DLD1 (cell line): Measurements from ENCODE around the gene MBP.

ENCODE experiments used
- in situ Hi-C: cut with HindIII; loops from 2 replicates; pipeline ENCODE4 v1.10.0; 2017; ENCODE audit warnings: low sequenced_read_pairs

MBP gene

DNA sequence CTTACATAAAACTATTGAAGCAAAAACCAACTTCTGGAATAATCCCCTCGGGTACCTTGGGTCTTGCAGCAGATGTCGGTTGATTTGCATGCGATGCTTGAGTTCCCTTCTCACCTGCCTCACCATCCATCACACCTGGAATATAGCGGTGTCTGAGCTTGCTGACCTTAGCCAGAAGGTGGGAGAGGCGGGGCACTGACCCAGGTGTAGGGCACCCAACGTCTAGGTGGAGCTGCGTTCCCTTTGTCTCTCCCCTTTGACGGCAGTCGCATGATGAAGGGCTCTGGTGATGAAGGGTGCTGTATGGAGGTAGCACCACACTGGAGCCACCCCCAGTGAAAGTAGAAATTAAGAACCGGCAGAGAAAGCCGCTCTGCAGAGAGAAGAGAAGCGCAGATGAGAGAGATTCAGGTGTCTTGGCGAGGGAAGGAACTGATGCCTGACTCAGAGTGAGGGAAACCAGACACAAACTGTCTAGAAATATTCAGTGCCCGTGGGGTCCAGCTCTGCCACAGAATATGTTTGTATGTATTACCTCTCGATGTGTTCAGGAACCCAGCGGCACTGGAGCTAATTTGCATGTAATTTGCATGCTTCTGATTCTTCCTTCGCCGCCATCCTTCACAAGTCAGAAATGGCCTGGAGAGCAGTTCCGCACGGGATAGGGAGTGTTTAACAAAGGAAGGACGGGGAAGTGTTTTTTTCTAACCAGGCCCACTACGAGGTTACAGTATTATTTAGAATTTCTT lies 19.4 kb upstream of the MBP start:
- in situ Hi-C loops, result no loop called here

DNA sequence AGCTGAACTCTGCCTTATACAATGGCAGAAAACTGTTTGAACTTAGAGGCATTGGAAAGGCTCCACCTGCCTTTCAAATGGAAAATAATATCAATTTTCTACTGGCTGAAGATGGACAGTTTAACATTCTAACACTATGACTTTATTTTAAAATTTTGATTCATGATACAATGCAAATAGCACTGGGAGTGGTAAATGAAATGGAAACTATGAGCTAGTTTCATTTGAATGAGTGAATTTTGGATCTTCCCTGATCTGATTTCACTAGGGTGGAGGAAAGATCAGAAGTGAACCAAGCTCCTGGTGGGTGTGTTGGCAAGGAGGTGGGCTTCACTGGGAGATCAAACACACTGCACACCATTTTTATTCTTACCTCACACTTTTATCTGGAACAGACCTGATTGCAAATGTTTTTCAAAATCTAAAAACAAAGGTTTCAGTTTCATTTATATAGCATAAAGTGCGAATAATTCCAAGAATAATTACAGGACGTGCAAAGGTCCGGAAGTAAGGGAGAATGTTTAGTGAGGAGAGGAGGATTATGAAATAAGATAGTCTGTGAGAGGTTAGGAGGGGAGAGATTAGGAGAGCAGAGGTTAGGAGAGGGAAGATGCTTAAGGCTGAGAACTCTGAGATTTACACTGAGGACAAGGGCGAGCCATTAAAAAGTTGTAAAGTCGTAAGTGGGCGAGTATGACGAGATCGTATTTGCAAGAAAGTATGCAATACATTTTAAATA lies 18.6 kb upstream of the MBP start:
- in situ Hi-C loops, result no loop called here

DNA sequence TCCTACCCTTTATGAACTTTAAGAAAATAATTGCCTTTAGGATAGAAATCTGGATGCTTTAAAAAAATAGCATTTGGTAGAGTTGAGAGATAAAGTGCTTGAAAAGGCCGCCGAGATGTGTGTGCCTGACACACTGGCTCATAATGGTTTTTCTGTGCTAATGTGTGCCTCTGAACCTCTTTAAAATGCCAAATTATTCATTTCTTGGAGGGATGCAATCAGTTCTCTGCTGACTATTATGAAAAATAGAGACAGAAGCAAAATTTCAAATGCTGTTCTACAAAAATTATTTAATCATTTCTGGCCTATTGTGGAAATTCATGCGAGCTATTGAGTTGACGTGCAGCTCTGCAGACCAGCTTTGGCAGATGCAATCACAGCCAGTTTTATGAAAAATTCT lies 18.0 kb upstream of the MBP start:
- in situ Hi-C loops, result no loop called here

DNA sequence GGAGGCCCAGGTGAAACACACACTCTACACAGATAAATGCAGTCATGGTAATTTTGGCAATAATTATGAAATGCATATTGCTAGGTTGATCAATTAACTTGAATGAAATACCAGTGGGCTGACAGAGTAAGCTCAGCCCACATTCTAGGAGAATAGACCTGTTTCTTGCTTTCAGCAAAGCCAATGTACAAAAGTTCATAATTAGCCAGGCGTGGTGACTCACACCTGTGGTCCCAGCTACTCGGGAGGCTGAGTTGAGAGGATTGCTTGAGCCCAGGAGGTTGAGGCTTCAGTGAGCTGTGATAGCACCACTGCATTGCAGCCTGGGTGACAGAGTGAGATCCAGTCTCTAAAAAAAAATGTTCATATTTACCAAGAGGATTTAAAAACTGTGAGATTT lies 15.7 kb upstream of the MBP start:
- in situ Hi-C loops, result no loop called here

DNA sequence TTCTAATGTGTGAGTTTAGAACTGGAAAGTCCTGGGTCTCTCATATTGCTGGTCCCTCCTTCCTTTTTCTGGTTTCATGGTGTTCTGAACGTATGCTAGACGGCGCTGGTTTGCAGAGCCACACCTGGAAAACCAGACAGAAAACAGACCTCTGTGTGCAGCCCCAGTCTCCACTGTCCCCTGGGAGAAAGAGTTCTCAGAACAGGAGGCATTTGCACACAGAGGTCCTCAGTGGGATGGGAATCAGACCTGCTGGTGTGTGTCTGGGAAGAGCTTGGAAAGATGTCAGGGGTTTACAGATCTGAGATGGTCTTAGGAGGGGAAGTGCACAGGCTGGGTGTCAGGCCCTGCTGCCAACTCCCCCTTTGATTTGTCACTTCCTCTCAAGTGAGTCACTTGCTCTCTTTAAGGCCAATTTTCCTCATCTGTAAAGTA lies 14.9 kb upstream of the MBP start:
- in situ Hi-C loops, result no loop called here

DNA sequence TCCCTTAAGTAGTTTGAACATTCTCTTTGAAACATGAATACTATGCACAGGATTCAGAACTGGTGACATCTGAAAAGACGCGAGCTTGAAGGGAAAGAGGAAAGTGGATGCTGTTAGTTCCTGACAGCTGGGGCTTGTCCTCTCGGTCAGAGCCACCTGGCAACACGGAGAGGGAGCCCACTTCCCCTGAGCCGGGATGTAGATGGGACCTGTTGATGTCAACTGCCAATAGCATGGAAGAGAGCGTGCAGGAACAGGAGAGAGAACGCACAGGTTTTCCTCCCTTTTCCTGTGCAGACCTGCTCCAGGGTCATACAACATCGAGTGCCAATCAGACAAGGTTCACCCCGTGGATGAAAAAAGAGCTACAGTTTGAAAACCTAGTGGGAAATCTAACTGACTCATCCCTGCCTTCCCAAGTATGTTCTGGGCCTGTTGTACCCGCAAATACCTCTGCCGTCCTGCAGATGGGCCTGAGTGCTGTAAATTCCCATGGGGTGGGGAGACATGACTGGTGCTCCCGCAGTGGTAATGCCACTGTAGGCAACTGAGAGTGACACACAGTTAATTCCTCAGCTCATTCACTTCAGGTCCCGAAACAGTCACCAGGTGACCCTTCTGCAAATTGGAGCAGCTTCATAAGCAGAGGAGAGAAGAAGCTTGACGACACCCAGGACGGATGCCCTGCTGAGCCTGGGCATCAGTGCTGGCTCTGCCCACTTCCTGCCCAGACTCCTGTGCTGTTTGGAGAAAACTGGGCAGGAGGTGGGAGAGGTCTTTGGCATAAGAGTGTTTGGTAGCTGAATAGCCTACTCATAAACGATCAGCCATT lies 13.9 kb upstream of the MBP start:
- in situ Hi-C loops, result no loop called here

DNA sequence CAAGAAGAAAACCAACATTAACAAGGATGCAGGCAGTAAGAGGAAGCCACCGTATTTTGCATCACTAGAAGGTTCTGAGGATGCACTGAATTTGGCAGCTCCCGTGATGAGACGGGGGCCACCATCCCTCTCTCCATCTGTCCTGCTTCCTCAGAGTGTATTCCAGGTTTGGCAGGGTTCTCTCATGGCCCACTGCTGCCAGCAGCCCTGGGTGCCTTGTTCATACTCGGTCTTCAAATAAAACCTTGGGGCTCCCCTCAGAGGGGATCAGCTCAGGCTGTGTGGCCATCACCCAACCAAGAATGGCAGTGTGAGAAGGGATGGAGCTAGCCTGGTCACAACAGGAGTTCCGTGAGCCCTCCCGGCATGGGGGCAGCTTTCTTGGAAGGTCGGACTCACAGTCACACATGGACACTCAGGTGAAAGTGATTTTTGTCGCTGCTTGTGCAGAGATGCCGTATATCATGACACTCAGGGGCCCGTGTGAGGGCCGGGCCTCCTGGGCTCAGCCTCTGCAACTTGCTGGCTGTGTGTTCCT lies 12.8 kb upstream of the MBP start:
- in situ Hi-C loops, result no loop called here

DNA sequence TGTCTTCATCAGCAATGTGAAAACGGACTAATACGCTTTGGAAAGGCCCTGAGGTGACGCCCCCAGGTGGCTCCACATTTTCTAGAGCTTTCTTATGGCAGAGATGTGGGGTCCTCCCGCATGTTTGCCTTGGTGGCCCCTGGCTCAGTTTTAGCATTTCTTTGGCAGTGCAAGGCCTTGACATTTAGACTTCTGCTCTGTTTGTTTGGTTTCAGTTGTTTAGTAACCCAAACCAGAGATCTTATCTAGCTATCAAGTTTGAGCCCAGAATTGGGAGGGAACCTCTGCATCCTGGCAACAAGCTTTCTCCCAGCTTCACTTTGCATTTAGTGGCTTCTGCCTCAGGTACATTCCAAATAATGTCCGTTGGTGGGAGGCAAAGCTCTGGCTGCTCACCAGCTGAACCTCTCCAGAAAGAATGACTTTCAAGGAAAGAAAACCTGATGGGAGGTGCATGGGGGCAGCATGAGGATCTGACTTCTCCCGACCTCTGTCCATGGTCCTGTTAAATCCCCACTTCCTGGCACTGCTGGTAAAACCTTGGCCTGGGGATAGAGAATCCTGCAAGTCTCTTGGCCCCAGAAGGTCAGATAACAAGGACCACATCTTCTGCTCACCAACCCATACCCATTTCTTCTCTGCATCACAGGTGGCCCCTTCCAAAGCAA lies 12.0 kb upstream of the MBP start:
- in situ Hi-C loops, result no loop called here

DNA sequence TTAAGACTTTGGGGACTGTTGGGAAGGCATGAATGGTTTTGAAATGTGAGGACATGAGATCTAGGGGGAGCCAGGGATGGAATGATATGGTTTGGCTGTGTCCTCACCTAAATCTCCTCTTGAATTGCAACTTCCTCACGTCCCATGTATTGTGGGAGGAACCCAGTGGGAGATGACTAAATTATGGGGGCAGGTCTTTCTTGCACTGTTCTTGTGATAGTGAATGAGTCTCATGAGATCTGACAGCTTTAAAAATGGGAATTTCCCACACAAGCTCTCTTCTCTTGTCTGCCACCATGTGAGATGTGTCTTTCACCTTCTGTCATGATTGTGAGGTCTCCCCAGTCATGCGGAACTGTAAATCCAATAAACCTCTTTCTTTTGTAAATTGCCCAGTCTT lies 11.5 kb upstream of the MBP start:
- in situ Hi-C loops, result no loop called here

DNA sequence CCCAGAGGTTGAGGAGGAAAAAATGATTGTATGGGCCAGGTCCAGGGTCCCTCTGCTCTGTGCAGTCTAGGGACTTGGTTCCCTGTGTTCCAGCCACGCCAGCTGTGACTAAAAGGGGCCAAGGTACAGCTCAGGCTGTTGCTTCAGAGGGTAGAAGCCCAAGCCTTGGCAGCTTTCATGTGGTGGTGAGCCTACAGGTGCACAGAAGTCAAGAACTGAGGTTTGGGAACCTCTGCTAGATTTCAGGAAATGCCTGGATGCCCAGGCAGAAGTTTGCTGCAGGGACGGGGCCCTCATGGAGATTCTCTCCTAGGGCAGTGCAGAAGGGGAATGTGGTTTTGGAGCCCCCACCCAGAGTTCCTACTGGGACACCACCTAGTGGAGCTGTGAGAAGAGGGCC lies 10.6 kb upstream of the MBP start:
- in situ Hi-C loops, result no loop called here

DNA sequence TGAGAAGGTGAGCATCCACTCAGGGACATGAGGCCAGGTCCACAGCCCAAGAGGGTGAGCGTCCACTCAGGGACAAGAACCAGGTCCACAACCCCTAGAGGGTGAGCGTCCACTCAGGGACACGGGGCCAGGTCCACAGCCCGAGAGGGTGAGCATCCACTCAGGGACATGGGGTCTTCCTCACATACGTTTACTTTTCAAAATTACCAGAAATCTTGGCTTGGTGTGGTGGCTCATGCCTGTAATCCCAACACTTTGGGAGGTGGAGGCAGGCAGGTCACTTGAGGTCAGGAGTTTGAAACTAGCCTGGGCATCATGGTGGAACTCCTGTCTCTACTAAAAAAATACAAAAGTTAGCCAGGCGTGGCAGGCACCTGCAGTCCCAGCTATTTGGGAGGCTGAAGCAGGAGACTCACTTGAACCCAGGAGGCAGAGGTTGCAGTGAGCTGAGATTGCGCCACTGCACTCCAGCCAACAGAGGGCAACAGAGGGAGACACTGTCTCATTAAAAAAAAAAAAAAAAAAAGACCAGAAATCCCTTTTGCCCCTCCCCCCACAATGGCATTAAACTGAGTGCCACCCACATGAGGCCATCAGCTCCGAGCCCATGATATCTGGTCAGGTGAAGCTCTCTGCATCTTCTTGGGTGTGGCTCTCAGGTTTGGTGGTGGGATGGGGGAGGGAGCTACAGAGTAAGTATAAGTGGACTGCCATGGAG lies 9.0 kb upstream of the MBP start:
- in situ Hi-C loops, result no loop called here

DNA sequence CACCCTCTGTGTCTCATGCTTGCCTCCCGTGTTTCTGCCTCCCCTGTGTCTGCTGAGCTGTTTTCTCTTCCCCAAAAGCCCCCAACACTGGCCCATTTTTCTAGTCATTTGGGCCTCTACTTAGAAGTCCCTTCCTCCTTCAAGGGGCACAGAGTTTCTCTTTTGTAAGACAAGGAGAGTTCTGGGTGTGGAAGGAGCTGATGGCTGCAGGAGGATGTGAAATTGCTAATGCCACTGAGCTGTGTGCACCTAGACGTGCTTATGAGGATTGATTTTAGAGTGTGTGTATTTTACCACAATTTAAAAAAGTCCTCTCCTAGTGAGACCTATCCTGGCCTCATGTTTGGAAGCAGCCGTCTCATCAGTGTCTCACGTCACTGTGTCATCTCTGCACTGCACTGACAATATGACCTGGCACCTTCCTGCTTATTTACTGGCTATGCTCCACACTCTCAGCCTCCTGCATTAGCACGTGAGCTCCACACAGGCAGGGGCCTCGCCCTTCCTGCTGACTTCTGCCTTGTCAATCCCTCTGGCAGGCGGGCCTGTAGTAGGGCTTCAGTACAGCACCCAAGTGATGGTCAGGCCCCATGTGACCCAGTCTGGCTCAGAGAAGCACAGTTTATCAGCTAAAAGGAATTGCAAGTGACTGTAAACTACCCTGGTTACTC lies 8.0 kb upstream of the MBP start:
- in situ Hi-C loops, result no loop called here

DNA sequence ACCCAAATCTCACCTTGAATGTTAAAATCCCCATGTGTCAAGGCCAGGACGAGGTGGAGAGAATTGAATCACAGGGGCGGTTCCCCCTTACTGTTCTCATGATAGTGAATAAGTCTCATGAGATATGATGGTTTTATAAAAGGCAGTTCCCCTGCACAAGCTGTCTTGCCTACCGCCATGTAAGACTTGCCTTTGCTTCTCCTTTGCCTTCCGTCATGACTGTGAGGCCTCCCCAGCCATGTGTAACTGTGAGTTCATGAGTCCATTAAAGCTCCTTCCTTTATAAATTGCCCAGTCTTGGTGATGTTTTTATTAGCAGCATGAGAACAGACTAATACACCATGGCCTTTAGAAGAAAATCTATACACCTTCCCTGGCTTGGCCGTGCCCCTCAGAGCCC lies 7.4 kb upstream of the MBP start:
- in situ Hi-C loops, result no loop called here

DNA sequence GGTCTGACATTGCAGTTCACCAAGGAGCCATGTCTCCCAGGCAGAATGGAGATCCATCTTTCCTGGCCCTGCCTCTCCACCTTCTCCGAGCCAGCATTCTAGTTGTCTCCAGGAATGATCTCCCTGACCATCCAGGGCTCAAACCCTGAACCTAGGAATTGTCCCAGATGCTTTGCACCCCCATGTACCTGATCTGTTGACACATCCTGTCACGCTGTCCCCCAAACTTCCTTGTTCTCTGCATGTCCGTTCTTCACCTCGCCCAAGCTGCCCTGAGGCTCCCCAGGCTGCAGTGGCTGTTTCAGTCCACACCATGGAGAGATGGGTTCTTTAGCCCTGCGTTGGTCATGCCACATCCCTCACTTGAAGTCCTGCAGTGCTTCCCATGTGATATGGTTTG lies 7.0 kb upstream of the MBP start:
- in situ Hi-C loops, result no loop called here

DNA sequence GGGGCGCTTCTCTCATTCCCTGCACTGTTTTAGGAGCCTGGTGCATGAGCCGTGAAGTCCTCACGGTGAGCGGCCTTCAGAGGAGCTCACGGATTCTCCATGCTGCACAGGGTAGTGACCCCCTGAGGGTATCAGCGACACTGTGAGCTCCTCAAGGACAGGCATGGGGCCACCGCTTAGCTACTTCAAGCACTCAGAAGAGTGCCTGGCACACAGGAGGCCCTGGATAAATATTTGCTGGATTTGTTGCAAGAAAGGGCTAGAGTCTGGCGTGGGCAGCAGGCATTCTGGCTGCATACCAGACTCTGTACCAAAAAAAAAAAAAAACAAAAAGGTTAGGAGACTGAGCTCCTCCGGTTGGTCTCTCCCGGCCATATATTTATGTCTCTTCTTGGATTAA lies 5.7 kb upstream of the MBP start:
- in situ Hi-C loops, result no loop called here

DNA sequence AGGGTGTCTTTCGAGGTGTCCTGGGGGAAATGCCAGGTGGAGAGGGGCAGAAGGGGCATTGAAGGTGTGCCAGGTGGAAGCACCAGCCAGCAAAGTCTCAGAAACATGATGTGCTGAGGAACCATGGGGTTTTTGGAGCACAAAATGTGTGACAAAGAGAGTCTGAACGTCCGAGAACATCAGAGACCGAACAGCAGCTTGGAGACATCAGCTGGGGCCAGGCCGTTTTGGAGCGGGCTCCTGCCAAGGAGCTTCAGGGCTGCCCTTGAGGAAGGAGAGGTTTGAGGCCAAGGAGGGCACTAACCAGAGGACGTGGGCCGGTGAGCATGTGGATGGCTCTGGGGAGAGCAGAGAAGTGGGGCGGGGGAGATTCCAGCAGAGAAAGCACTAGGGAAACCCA lies 5.3 kb upstream of the MBP start:
- in situ Hi-C loops, result no loop called here

DNA sequence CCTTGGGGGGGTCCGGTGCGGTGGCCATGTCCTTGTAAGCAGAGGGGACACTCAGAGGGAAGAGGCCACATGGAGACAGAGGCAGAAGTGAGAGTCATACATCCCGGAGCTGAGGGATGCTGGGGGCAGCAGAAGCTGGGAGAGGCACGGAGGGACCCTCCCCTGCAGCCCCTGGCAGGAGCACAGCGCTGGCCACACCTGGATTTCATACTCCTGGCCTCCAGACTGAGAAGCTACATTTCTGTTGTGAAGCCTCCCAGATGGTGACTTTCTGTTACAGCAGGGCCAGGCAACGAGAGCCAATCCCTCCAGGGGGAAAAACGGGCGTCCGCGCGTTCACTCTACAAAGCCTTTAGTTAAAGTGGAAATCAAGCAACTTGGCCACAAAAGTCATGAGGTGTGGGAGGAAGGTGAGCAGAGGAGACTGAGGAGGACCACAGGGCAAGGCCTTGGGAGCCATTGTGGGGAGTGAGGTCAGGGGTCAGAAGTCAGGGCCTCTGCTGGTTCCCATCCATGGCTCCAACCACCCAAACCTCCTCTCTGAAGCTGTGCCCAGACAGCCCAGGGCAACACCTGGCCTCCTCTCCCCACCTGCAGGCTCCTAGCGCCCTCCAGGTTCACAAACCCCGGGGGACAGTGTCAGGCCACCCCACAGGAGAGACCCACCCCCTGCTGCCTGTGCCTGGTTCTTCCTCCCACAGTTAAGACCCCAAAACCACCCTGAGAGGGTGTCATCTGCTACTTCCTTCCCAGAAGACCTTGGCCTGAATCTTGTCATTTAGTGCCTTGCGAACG lies 4.5 kb upstream of the MBP start:
- in situ Hi-C loops, result no loop called here

DNA sequence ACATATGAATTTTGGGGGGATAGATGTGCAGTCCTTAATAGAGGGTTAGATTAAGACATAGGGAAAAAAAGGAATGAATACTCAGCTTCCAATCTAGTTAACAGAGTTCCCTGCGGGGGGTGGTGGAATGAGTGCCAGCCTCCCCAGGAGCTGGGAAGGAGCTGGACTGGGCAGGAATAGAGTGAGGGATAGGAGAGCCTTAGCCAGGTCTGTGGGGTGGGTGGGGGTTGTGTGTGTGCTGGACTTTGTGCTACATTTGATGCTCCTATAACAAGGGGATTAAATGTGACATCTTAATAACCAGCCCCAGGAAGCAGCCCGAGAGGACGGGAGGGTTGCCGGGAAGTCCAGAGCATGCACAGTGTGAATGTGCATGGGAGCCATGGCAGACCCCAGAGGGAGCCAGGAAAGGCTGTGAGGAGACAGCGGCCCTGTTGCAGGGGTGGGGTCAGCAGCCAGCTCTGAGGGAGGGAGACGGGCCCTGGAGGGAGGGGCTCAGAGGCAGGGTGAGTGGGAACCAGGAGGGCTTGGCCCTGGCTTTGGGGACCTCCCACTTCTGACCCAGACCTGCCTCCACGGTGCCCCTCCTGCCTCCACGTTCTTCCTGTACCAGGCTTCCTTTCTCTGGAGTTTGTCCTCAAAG lies 3.6 kb upstream of the MBP start:
- in situ Hi-C loops, result no loop called here
